ENCODE results near the gene URAD.
"Not testable (repeated sequence)": the region's sequence is repeated elsewhere in the genome, so short reads cannot be mapped to it uniquely, and the experiment has no call there.

Gene URAD

GRCh38 chr13:28032438-28032837 is 43.9 kb upstream of the URAD start:
- TF ChIP-seq POLR2AphosphoS5 (IDR thresholded peaks at IDR 0.05; ENCODE audit: low read depth) = peak; percentile 39; the same call in 1 of the 2 replicates
- peak in 1 of 2 experiments; percentile 91 for DNase-seq (ENCODE audit: low read depth in 1 of 2, low spot score in 1 of 2)
- not testable (repeated sequence) for H3K27me3 ChIP-seq (ENCODE audit: insufficient read depth, poor library complexity, severe bottlenecking); H3K4me3 ChIP-seq (replicated peaks; ENCODE audit: insufficient read depth, low read length)
- H3K27ac ChIP-seq (replicated peaks) = peak overlapping the region; percentile 77

- peak in 1 of 2 experiments; percentile 68 for DNase-seq (ENCODE audit: low read depth in 1 of 2, low spot score in 1 of 2)
- TF ChIP-seq REST (IDR thresholded peaks at IDR 0.05; ENCODE audit: insufficient replicate concordance, low read depth) (no peak), POLR2AphosphoS5 (IDR thresholded peaks at IDR 0.05; ENCODE audit: low read depth) (0 out of 2 replicates have a peak, but pooled peaks have one; percentile 2)
Measured at GRCh38 chr13:28031896-28032288, 43.4 kb upstream of the URAD start.

GRCh38 chr13:28031220-28031895 is 42.9 kb upstream of the URAD start:
- peak; percentile 79 to 96 for DNase-seq (ENCODE audit: low read depth in 1 of 2, low spot score in 1 of 2)
- Histone ChIP-seq H3K27me3 (ENCODE audit: insufficient read depth, poor library complexity, severe bottlenecking) (no peaks in the 10 kb centered on the region), H3K27ac (replicated peaks) (peak overlapping the region; percentile 77), H3K4me3 (replicated peaks; ENCODE audit: insufficient read depth, low read length) (no peak overlapping the region)
- no peak for TF ChIP-seq REST (IDR thresholded peaks at IDR 0.05; ENCODE audit: insufficient replicate concordance, low read depth)
- TF ChIP-seq GABPA (IDR thresholded peaks at IDR 0.05; ENCODE audit: low read depth) = no peak
- TF ChIP-seq POLR2AphosphoS5 (IDR thresholded peaks at IDR 0.05; ENCODE audit: low read depth) = peak; percentile 77
- peak; percentile 98 for TF ChIP-seq SPI1 (IDR thresholded peaks at IDR 0.05; ENCODE audit: borderline replicate concordance, low read depth)
- TF ChIP-seq CTCF (IDR thresholded peaks at IDR 0.05; ENCODE audit: insufficient read depth, low read length) = no peak

More at GRCh38 chr13:28031896-28032288, 43.4 kb upstream of the URAD start:
- no peaks in the 10 kb centered on the region for H3K27me3 ChIP-seq (ENCODE audit: insufficient read depth, poor library complexity, severe bottlenecking)
- no peak overlapping the region for H3K4me3 ChIP-seq (replicated peaks; ENCODE audit: insufficient read depth, low read length)
- H3K27ac ChIP-seq (replicated peaks) = peak overlapping the region; percentile 77

- Histone ChIP-seq H3K27me3 (ENCODE audit: insufficient read depth, poor library complexity, severe bottlenecking) (no peaks in the 10 kb centered on the region), H3K4me3 (replicated peaks; ENCODE audit: insufficient read depth, low read length) (no peak overlapping the region), H3K27ac (replicated peaks) (no peak overlapping the region)
- TF ChIP-seq CTCF (IDR thresholded peaks at IDR 0.05; ENCODE audit: insufficient read depth, low read length) = no peak
- no peak for TF ChIP-seq REST (IDR thresholded peaks at IDR 0.05; ENCODE audit: insufficient replicate concordance, low read depth)
- no peak for DNase-seq (ENCODE audit: low read depth in 1 of 2, low spot score in 1 of 2)
Measured at GRCh38 chr13:28027607-28028364, 39.3 kb upstream of the URAD start.
